Kidney epithelial cell (primary cell): Measurements from ENCODE around the gene MPDU1. TPM values are rescaled to one million over a fixed set of nuclear protein-coding genes. Genes with fewer than 3 reads are reported as not detected.

ENCODE experiments used
- DNase-seq: peaks from one replicate; pipeline ENCODE4 v3.0.0-alpha.2; 2010; ENCODE audit warnings: low read depth
- H3K27me3 ChIP-seq: 2 replicates; pipeline ENCODE4 v1.6.0; 2011; ENCODE audit warnings: low read length; ENCODE audit not compliant: control insufficient read depth, insufficient read depth
- H3K36me3 ChIP-seq: 2 replicates; pipeline ENCODE4 v1.5.1; 2011; ENCODE audit warnings: low read length; ENCODE audit not compliant: control insufficient read depth, insufficient read depth
- H3K4me3 ChIP-seq: 2 replicates; pipeline ENCODE4 v1.5.1; 2011; ENCODE audit warnings: low read depth, mild to moderate bottlenecking, control low read depth, low read length
- CTCF ChIP-seq: IDR thresholded peaks from 2 replicates; pipeline ENCODE4 v1.5.1; 2011; ENCODE audit warnings: mild to moderate bottlenecking, moderate library complexity, low read length, control low read depth, inconsistent platforms; ENCODE audit not compliant: insufficient read depth, poor library complexity, severe bottlenecking
- total RNA-seq: library from RNA; depleted of rRNA; stranded (reverse); fragments of >200 nt; gene quantifications from 2 replicates; pipeline ENCODE4 v1.2.3, GENCODE V29; 2015

MPDU1 gene
- total RNA-seq, 1 donor from 2014 or later: 187 TPM

- DNase-seq: no peak
- TF ChIP-seq CTCF: no peak
- Histone ChIP-seq H3K27me3 (no peaks in the 10 kb centered on the region), H3K4me3 (peak within 1 kb of the TSS; percentile 54), H3K36me3 (no peaks in the 10 kb centered on the region)
These were observed 34.9 kb upstream of the MPDU1 start, which contains the start of gene TNFSF12 for GRCh38 chr17:7548585-7549400. Gene TNFSF12, plus strand, starts transcription at chr17:7549058. Its CDS starts 96 bp downstream, at chr17:7549154.

- Histone ChIP-seq H3K27me3 (no peaks in the 10 kb centered on the region), H3K4me3 (peak overlapping the region; percentile 54), H3K36me3 (no peaks in the 10 kb centered on the region)
- TF ChIP-seq CTCF: no peak
- no peak for DNase-seq
These were observed 34.1 kb upstream of the MPDU1 start for GRCh38 chr17:7549401-7550055.

GRCh38 chr17:7550344-7550743, 33.3 kb upstream of the MPDU1 start:
- no peaks in the 10 kb centered on the region for H3K36me3 ChIP-seq
- no peaks in the 10 kb centered on the region for H3K27me3 ChIP-seq
- DNase-seq: no peak
- H3K4me3 ChIP-seq: no peak overlapping the region
- no peak for TF ChIP-seq CTCF

GRCh38 chr17:7551396-7551795, 32.3 kb upstream of the MPDU1 start:
- DNase-seq: no peak
- H3K4me3 ChIP-seq: no peak overlapping the region
- no peaks in the 10 kb centered on the region for H3K27me3 ChIP-seq
- TF ChIP-seq CTCF: no peak
- no peaks in the 10 kb centered on the region for H3K36me3 ChIP-seq

GRCh38 chr17:7552621-7553051, 31.0 kb upstream of the MPDU1 start:
- no peak for DNase-seq

More at GRCh38 chr17:7552621-7553051, 31.0 kb upstream of the MPDU1 start:
- no peaks in the 10 kb centered on the region for H3K36me3 ChIP-seq
- no peaks in the 10 kb centered on the region for H3K27me3 ChIP-seq
- TF ChIP-seq CTCF: no peak
- H3K4me3 ChIP-seq: no peak overlapping the region
